ENCODE data around the gene KAZALD1. TPM values are rescaled to one million over a fixed set of nuclear protein-coding genes. Genes with fewer than 3 reads are reported as not detected.

Gene KAZALD1
- total RNA-seq, 1 donor = 26.4 TPM

DNA sequence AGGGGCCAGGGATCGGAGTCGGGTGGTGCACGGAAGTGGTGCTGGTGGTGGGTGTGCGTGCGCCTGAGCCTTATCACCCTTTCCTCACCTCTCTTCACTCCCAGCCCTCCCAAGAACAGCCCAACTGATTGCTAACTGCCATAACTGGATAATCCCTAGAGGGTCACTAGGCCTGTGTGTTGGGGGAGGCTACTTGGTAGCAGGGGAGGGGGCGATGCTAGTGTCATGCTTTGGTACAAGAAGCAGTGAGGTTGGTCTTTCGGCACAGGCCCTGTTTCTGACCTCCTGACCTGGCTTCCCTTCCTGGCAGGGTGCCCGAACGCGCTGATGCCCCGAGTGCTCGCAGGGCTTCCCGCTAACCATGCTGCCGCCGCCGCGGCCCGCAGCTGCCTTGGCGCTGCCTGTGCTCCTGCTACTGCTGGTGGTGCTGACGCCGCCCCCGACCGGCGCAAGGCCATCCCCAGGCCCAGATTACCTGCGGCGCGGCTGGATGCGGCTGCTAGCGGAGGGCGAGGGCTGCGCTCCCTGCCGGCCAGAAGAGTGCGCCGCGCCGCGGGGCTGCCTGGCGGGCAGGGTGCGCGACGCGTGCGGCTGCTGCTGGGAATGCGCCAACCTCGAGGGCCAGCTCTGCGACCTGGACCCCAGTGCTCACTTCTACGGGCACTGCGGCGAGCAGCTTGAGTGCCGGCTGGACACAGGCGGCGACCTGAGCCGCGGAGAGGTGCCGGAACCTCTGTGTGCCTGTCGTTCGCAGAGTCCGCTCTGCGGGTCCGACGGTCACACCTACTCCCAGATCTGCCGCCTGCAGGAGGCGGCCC lies 652 bp downstream of the KAZALD1 start:
- H3K4me2 ChIP-seq (ENCODE audit: insufficient read depth, low read length) = peak overlapping the region; percentile 98
- no peaks in the 10 kb centered on the region for H4K20me1 ChIP-seq (ENCODE audit: insufficient read depth, low read length)
- DNase-seq (ENCODE audit: insufficient read length, low spot score, missing footprints) = peak; percentile 92
- peaks cover 44% of the 10 kb centered on the region for H3K4me1 ChIP-seq (ENCODE audit: insufficient read depth, low read length)
- H3K27ac ChIP-seq (ENCODE audit: low read depth, low read length) = peak overlapping the region; percentile 92
- TF ChIP-seq, protein P1, sequence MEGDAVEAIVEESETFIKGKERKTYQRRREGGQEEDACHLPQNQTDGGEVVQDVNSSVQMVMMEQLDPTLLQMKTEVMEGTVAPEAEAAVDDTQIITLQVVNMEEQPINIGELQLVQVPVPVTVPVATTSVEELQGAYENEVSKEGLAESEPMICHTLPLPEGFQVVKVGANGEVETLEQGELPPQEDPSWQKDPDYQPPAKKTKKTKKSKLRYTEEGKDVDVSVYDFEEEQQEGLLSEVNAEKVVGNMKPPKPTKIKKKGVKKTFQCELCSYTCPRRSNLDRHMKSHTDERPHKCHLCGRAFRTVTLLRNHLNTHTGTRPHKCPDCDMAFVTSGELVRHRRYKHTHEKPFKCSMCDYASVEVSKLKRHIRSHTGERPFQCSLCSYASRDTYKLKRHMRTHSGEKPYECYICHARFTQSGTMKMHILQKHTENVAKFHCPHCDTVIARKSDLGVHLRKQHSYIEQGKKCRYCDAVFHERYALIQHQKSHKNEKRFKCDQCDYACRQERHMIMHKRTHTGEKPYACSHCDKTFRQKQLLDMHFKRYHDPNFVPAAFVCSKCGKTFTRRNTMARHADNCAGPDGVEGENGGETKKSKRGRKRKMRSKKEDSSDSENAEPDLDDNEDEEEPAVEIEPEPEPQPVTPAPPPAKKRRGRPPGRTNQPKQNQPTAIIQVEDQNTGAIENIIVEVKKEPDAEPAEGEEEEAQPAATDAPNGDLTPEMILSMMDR (IDR thresholded peaks at IDR 0.05; ENCODE audit: extremely low read depth, low read depth, low read length) = peak; percentile 42
- H3K4me3 ChIP-seq (ENCODE audit: insufficient read depth, low read length) = peak overlapping the region; percentile 85
- peaks cover 15% of the 10 kb centered on the region for H3K79me2 ChIP-seq (ENCODE audit: insufficient read depth, low read length)
- H3K36me3 ChIP-seq (ENCODE audit: insufficient read depth, low read length) = peaks cover 2% of the 10 kb centered on the region
- peak overlapping the region; percentile 68 for H2AFZ ChIP-seq (ENCODE audit: low read length)
- no peaks in the 10 kb centered on the region for H3K9me3 ChIP-seq (ENCODE audit: low read depth, low read length)
- H3K27me3 ChIP-seq (ENCODE audit: insufficient read depth, low read length) = no peaks in the 10 kb centered on the region

DNA sequence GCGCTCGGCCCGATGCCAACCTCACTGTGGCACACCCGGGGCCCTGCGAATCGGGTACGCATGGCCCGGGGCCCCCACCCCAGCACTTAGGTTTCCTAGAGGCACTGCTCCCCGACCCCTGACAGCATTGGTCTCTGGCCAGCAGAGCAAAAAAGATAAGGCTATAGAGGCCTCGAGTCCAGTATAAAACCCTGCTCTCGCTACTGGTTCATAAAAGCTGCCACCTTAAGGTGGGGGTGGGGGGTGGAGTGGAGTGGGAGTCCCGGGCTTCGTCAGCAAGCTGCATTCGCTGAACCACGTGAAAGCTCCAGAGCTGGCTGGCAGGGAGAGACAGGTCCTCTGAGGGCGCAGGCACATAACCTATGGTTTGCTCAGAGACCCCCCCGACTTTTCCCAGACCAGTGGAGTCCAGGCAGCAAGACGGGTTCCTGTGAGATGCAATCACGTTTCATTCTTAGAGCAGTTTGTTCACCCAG lies 1.3 kb downstream of the KAZALD1 start:
- Histone ChIP-seq H4K20me1 (ENCODE audit: insufficient read depth, low read length) (no peaks in the 10 kb centered on the region), H3K9me3 (ENCODE audit: low read depth, low read length) (no peaks in the 10 kb centered on the region), H3K4me2 (ENCODE audit: insufficient read depth, low read length) (peak overlapping the region; percentile 98), H3K4me1 (ENCODE audit: insufficient read depth, low read length) (peaks cover 44% of the 10 kb centered on the region), H2AFZ (ENCODE audit: low read length) (no peak overlapping the region), H3K36me3 (ENCODE audit: insufficient read depth, low read length) (peaks cover 2% of the 10 kb centered on the region), H3K27me3 (ENCODE audit: insufficient read depth, low read length) (no peaks in the 10 kb centered on the region), H3K27ac (ENCODE audit: low read depth, low read length) (no peak overlapping the region), H3K4me3 (ENCODE audit: insufficient read depth, low read length) (peak overlapping the region; percentile 85), H3K79me2 (ENCODE audit: insufficient read depth, low read length) (peaks cover 15% of the 10 kb centered on the region)
- peak; percentile 68 for DNase-seq (ENCODE audit: insufficient read length, low spot score, missing footprints)
- TF ChIP-seq, protein P1 (IDR thresholded peaks at IDR 0.05; ENCODE audit: extremely low read depth, low read depth, low read length) = no peak

DNA sequence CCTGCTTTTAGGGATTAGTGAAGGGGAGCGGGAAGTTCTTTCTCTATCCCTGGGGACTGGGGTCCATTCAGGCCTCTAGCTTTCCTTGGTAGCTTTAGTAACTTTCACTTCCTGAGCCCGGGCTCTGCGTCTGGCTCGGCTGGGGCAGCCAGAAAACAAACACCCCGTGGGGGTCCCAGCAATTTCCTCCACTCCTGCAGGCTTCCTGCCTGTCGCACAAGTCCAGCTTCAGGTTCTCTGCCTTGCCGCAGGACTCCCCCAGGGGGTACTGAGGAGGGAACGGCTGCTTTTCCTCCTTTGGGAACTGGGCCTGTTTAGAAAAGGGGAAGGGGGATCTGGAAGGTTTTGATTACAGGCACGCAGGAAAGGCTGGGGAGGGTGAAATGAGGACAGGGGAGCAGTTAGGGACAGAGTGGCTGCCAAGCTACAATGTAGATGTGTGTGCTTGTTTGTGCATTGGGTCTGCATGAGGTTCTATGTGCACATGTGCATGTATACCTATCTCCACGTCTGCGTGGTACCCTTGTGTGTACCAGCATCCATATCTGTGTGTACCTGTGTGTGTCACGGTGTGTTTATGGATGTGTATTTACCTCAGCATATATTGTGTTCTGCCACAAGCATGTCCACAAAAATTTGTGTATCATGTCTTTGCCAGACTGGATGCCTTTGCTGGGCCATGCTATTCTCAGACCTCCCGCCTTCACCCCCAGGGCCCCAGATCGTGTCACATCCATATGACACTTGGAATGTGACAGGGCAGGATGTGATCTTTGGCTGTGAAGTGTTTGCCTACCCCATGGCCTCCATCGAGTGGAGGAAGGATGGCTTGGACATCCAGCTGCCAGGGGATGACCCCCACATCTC lies 2.0 kb downstream of the KAZALD1 start:
- Histone ChIP-seq H3K27me3 (ENCODE audit: insufficient read depth, low read length) (no peaks in the 10 kb centered on the region), H2AFZ (ENCODE audit: low read length) (no peak overlapping the region), H3K79me2 (ENCODE audit: insufficient read depth, low read length) (peaks cover 13% of the 10 kb centered on the region), H3K4me1 (ENCODE audit: insufficient read depth, low read length) (peaks cover 44% of the 10 kb centered on the region), H3K4me2 (ENCODE audit: insufficient read depth, low read length) (peak overlapping the region; percentile 98), H3K27ac (ENCODE audit: low read depth, low read length) (no peak overlapping the region), H3K9me3 (ENCODE audit: low read depth, low read length) (no peaks in the 10 kb centered on the region), H4K20me1 (ENCODE audit: insufficient read depth, low read length) (no peaks in the 10 kb centered on the region), H3K36me3 (ENCODE audit: insufficient read depth, low read length) (peaks cover 2% of the 10 kb centered on the region), H3K4me3 (ENCODE audit: insufficient read depth, low read length) (peak overlapping the region; percentile 85)
- peak; percentile 69 for DNase-seq (ENCODE audit: insufficient read length, low spot score, missing footprints)
- TF ChIP-seq, protein P1 (IDR thresholded peaks at IDR 0.05; ENCODE audit: extremely low read depth, low read depth, low read length) = no peak

Data from osteoblast (primary cell).